ENCODE data around the gene STOM. TPM values are rescaled to one million over a fixed set of nuclear protein-coding genes. Genes with fewer than 3 reads are reported as not detected.
A peak's percentile ranks its signal among the peaks of the same experiment; 100 is the strongest.

STOM gene
- total RNA-seq, 2 donors from 2014 or later: 77.9 to 115 TPM

GRCh38 chr9:121388140-121388905 lies 18.3 kb upstream of the STOM start:
- DNase-seq (no peak), ATAC-seq (no peak)
- H3K4me1 Mint-ChIP-seq: peaks cover 3% of the 10 kb centered on the region
- no peaks in the 10 kb centered on the region for H3K36me3 Mint-ChIP-seq (ENCODE audit: low read depth)
- H3K27ac Mint-ChIP-seq: no peak overlapping the region
- H3K27me3 Mint-ChIP-seq: peaks cover 17% of the 10 kb centered on the region
- no peak overlapping the region for H3K4me3 Mint-ChIP-seq
- H3K9me3 ChIP-seq (ENCODE audit: control insufficient read depth, low read length, poor library complexity, severe bottlenecking): no peaks in the 10 kb centered on the region

GRCh38 chr9:121386442-121387175 lies 16.6 kb upstream of the STOM start:
- no peak overlapping the region for H3K27ac Mint-ChIP-seq
- no peak for ATAC-seq

GRCh38 chr9:121383715-121384114 lies 13.7 kb upstream of the STOM start:
- Mint-ChIP-seq H3K36me3 (ENCODE audit: low read depth) (no peaks in the 10 kb centered on the region), H3K4me3 (no peak overlapping the region), H3K4me1 (peaks cover 4% of the 10 kb centered on the region), H3K27me3 (peaks cover 11% of the 10 kb centered on the region), H3K27ac (no peak overlapping the region)
- H3K9me3 ChIP-seq (ENCODE audit: control insufficient read depth, low read length, poor library complexity, severe bottlenecking): no peaks in the 10 kb centered on the region
- DNase-seq (no peak), ATAC-seq (no peak)

More at GRCh38 chr9:121386442-121387175, 16.6 kb upstream of the STOM start:
- no peak for DNase-seq
- Mint-ChIP-seq H3K27me3 (peaks cover 11% of the 10 kb centered on the region), H3K4me1 (no peaks in the 10 kb centered on the region), H3K36me3 (ENCODE audit: low read depth) (no peaks in the 10 kb centered on the region), H3K4me3 (no peak overlapping the region)
- no peaks in the 10 kb centered on the region for H3K9me3 ChIP-seq (ENCODE audit: control insufficient read depth, low read length, poor library complexity, severe bottlenecking)

GRCh38 chr9:121380846-121381245 lies 10.8 kb upstream of the STOM start:
- H3K9me3 ChIP-seq (ENCODE audit: control insufficient read depth, low read length, poor library complexity, severe bottlenecking): no peaks in the 10 kb centered on the region
- no peak overlapping the region for H3K4me3 Mint-ChIP-seq
- H3K27me3 Mint-ChIP-seq: peaks cover 6% of the 10 kb centered on the region
- H3K4me1 Mint-ChIP-seq: peaks cover 4% of the 10 kb centered on the region
- DNase-seq: no peak
- ATAC-seq: no peak
- no peak overlapping the region for H3K27ac Mint-ChIP-seq
- no peaks in the 10 kb centered on the region for H3K36me3 Mint-ChIP-seq (ENCODE audit: low read depth)

GRCh38 chr9:121376214-121376830 lies 6.3 kb upstream of the STOM start:
- no peak overlapping the region for H3K4me3 Mint-ChIP-seq
- H3K27me3 Mint-ChIP-seq: no peaks in the 10 kb centered on the region
- no peaks in the 10 kb centered on the region for H3K9me3 ChIP-seq (ENCODE audit: control insufficient read depth, low read length, poor library complexity, severe bottlenecking)
- no peak overlapping the region for H3K27ac Mint-ChIP-seq
- ATAC-seq (no peak), DNase-seq (no peak)
- peaks cover 14% of the 10 kb centered on the region for H3K4me1 Mint-ChIP-seq
- no peaks in the 10 kb centered on the region for H3K36me3 Mint-ChIP-seq (ENCODE audit: low read depth)

GRCh38 chr9:121373011-121373729 lies 3.1 kb upstream of the STOM start:
- H3K27me3 Mint-ChIP-seq: no peaks in the 10 kb centered on the region
- DNase-seq (no peak), ATAC-seq (no peak)
- H3K9me3 ChIP-seq (ENCODE audit: control insufficient read depth, low read length, poor library complexity, severe bottlenecking): no peaks in the 10 kb centered on the region
- H3K27ac Mint-ChIP-seq: no peak overlapping the region
- no peak overlapping the region for H3K4me3 Mint-ChIP-seq
- peaks cover 20% of the 10 kb centered on the region for H3K4me1 Mint-ChIP-seq
- H3K36me3 Mint-ChIP-seq (ENCODE audit: low read depth): no peaks in the 10 kb centered on the region

- H3K4me1 Mint-ChIP-seq: peaks cover 26% of the 10 kb centered on the region
- no peak overlapping the region for H3K4me3 Mint-ChIP-seq
- no peaks in the 10 kb centered on the region for H3K27me3 Mint-ChIP-seq
- no peaks in the 10 kb centered on the region for H3K36me3 Mint-ChIP-seq (ENCODE audit: low read depth)
- peak overlapping the region; percentile 90 for H3K27ac Mint-ChIP-seq
- no peaks in the 10 kb centered on the region for H3K9me3 ChIP-seq (ENCODE audit: control insufficient read depth, low read length, poor library complexity, severe bottlenecking)
- ATAC-seq (no peak), DNase-seq (no peak)
Observed at GRCh38 chr9:121372239-121373010, 2.4 kb upstream of the STOM start.

- Mint-ChIP-seq H3K27me3 (no peaks in the 10 kb centered on the region), H3K36me3 (ENCODE audit: low read depth) (no peaks in the 10 kb centered on the region), H3K4me1 (peaks cover 29% of the 10 kb centered on the region), H3K4me3 (peak overlapping the region; percentile 52), H3K27ac (peak overlapping the region; percentile 90)
- ATAC-seq: no peak
- DNase-seq: no peak
- no peaks in the 10 kb centered on the region for H3K9me3 ChIP-seq (ENCODE audit: control insufficient read depth, low read length, poor library complexity, severe bottlenecking)
Observed at GRCh38 chr9:121371495-121372061, 1.5 kb upstream of the STOM start.

GRCh38 chr9:121368745-121369144 lies 1.3 kb downstream of the STOM start:
- peaks cover 2% of the 10 kb centered on the region for H3K36me3 Mint-ChIP-seq (ENCODE audit: low read depth)
- no peaks in the 10 kb centered on the region for H3K9me3 ChIP-seq (ENCODE audit: control insufficient read depth, low read length, poor library complexity, severe bottlenecking)
- ATAC-seq (no peak), DNase-seq (no peak)
- H3K4me3 Mint-ChIP-seq: peak overlapping the region; percentile 95
- no peaks in the 10 kb centered on the region for H3K27me3 Mint-ChIP-seq
- peaks cover 38% of the 10 kb centered on the region for H3K4me1 Mint-ChIP-seq
- H3K27ac Mint-ChIP-seq: peak overlapping the region; percentile 90

GRCh38 chr9:121368138-121368522 lies 1.9 kb downstream of the STOM start:
- peaks cover 2% of the 10 kb centered on the region for H3K36me3 Mint-ChIP-seq (ENCODE audit: low read depth)
- ATAC-seq: no peak
- DNase-seq: no peak
- H3K4me1 Mint-ChIP-seq: peaks cover 37% of the 10 kb centered on the region
- peak overlapping the region; percentile 90 for H3K27ac Mint-ChIP-seq
- no peaks in the 10 kb centered on the region for H3K27me3 Mint-ChIP-seq
- no peaks in the 10 kb centered on the region for H3K9me3 ChIP-seq (ENCODE audit: control insufficient read depth, low read length, poor library complexity, severe bottlenecking)
- H3K4me3 Mint-ChIP-seq: peak overlapping the region; percentile 95

- Mint-ChIP-seq H3K4me3 (peak overlapping the region; percentile 95), H3K36me3 (ENCODE audit: low read depth) (peaks cover 2% of the 10 kb centered on the region), H3K27ac (peak overlapping the region; percentile 90), H3K27me3 (no peaks in the 10 kb centered on the region), H3K4me1 (peaks cover 34% of the 10 kb centered on the region)
- ATAC-seq (no peak), DNase-seq (no peak)
- H3K9me3 ChIP-seq (ENCODE audit: control insufficient read depth, low read length, poor library complexity, severe bottlenecking): no peaks in the 10 kb centered on the region
Observed at GRCh38 chr9:121367306-121368137, 2.5 kb downstream of the STOM start.
